Measurements from ENCODE around the gene COL4A1. TPM values are rescaled to one million over a fixed set of nuclear protein-coding genes. Genes with fewer than 3 reads are reported as not detected.

Gene COL4A1
- total RNA-seq, 1 experiment from 2014 or later = not detected

- no peak for DNase-seq
- no peak overlapping the region for H3K9ac ChIP-seq (ENCODE audit: low read length)
- no peak overlapping the region for H3K4me3 ChIP-seq (ENCODE audit: low read length)
- H3K9me3 ChIP-seq (ENCODE audit: low read length) = no peaks in the 10 kb centered on the region
- H2AFZ ChIP-seq (ENCODE audit: low read length) = no peak overlapping the region
- H3K79me2 ChIP-seq (ENCODE audit: low read length) = no peaks in the 10 kb centered on the region
- no peak overlapping the region for H3K27ac ChIP-seq (ENCODE audit: low read length)
- no peaks in the 10 kb centered on the region for H3K9me2 ChIP-seq (replicated peaks; ENCODE audit: insufficient read depth, low read length)
- no peak overlapping the region for H3K4me2 ChIP-seq (ENCODE audit: low read depth, low read length, poor library complexity, severe bottlenecking)
- H3K27me3 ChIP-seq (ENCODE audit: low read length) = no peaks in the 10 kb centered on the region
- no peaks in the 10 kb centered on the region for H3K4me1 ChIP-seq (ENCODE audit: low read length)
- H3K36me3 ChIP-seq (ENCODE audit: insufficient read depth, low read length) = no peaks in the 10 kb centered on the region
- no peaks in the 10 kb centered on the region for H4K20me1 ChIP-seq (ENCODE audit: insufficient read depth, low read depth, low read length)
Observed at GRCh38 chr13:110290826-110291225, 16.1 kb downstream of the COL4A1 start.

- no peak overlapping the region for H2AFZ ChIP-seq (ENCODE audit: low read length)
- no peaks in the 10 kb centered on the region for H3K9me3 ChIP-seq (ENCODE audit: low read length)
- no peaks in the 10 kb centered on the region for H4K20me1 ChIP-seq (ENCODE audit: insufficient read depth, low read depth, low read length)
- H3K4me3 ChIP-seq (ENCODE audit: low read length) = no peak overlapping the region
- H3K4me1 ChIP-seq (ENCODE audit: low read length) = no peaks in the 10 kb centered on the region
- H3K36me3 ChIP-seq (ENCODE audit: insufficient read depth, low read length) = no peaks in the 10 kb centered on the region
- H3K9ac ChIP-seq (ENCODE audit: low read length) = no peak overlapping the region
- no peaks in the 10 kb centered on the region for H3K79me2 ChIP-seq (ENCODE audit: low read length)
- no peaks in the 10 kb centered on the region for H3K9me2 ChIP-seq (replicated peaks; ENCODE audit: insufficient read depth, low read length)
- DNase-seq = no peak
- no peak overlapping the region for H3K27ac ChIP-seq (ENCODE audit: low read length)
- no peaks in the 10 kb centered on the region for H3K27me3 ChIP-seq (ENCODE audit: low read length)
- no peak overlapping the region for H3K4me2 ChIP-seq (ENCODE audit: low read depth, low read length, poor library complexity, severe bottlenecking)
Observed at GRCh38 chr13:110290153-110290552, 16.8 kb downstream of the COL4A1 start.

- Histone ChIP-seq H3K9me3 (ENCODE audit: low read length) (no peaks in the 10 kb centered on the region), H3K4me2 (ENCODE audit: low read depth, low read length, poor library complexity, severe bottlenecking) (no peak overlapping the region)
Observed at GRCh38 chr13:110289661-110290060, 17.3 kb downstream of the COL4A1 start.

GRCh38 chr13:110289174-110289573, 17.8 kb downstream of the COL4A1 start:
- DNase-seq = no peak
- H3K27ac ChIP-seq (ENCODE audit: low read length) = no peak overlapping the region
- no peaks in the 10 kb centered on the region for H3K9me3 ChIP-seq (ENCODE audit: low read length)
- H2AFZ ChIP-seq (ENCODE audit: low read length) = no peak overlapping the region
- no peaks in the 10 kb centered on the region for H3K27me3 ChIP-seq (ENCODE audit: low read length)
- no peak overlapping the region for H3K4me2 ChIP-seq (ENCODE audit: low read depth, low read length, poor library complexity, severe bottlenecking)
- no peak overlapping the region for H3K9ac ChIP-seq (ENCODE audit: low read length)
- no peaks in the 10 kb centered on the region for H3K79me2 ChIP-seq (ENCODE audit: low read length)
- H3K36me3 ChIP-seq (ENCODE audit: insufficient read depth, low read length) = no peaks in the 10 kb centered on the region
- no peaks in the 10 kb centered on the region for H3K9me2 ChIP-seq (replicated peaks; ENCODE audit: insufficient read depth, low read length)
- H3K4me1 ChIP-seq (ENCODE audit: low read length) = no peaks in the 10 kb centered on the region
- H4K20me1 ChIP-seq (ENCODE audit: insufficient read depth, low read depth, low read length) = no peaks in the 10 kb centered on the region
- no peak overlapping the region for H3K4me3 ChIP-seq (ENCODE audit: low read length)

More at GRCh38 chr13:110289661-110290060, 17.3 kb downstream of the COL4A1 start:
- no peaks in the 10 kb centered on the region for H3K36me3 ChIP-seq (ENCODE audit: insufficient read depth, low read length)
- no peaks in the 10 kb centered on the region for H3K79me2 ChIP-seq (ENCODE audit: low read length)
- DNase-seq = no peak
- no peaks in the 10 kb centered on the region for H3K9me2 ChIP-seq (replicated peaks; ENCODE audit: insufficient read depth, low read length)
- no peaks in the 10 kb centered on the region for H3K4me1 ChIP-seq (ENCODE audit: low read length)
- H3K27me3 ChIP-seq (ENCODE audit: low read length) = no peaks in the 10 kb centered on the region
- H2AFZ ChIP-seq (ENCODE audit: low read length) = no peak overlapping the region
- no peak overlapping the region for H3K9ac ChIP-seq (ENCODE audit: low read length)
- no peak overlapping the region for H3K4me3 ChIP-seq (ENCODE audit: low read length)
- no peaks in the 10 kb centered on the region for H4K20me1 ChIP-seq (ENCODE audit: insufficient read depth, low read depth, low read length)
- no peak overlapping the region for H3K27ac ChIP-seq (ENCODE audit: low read length)

- Histone ChIP-seq H3K27ac (ENCODE audit: low read length) (no peak overlapping the region), H3K79me2 (ENCODE audit: low read length) (no peaks in the 10 kb centered on the region), H3K27me3 (ENCODE audit: low read length) (no peaks in the 10 kb centered on the region), H3K4me3 (ENCODE audit: low read length) (no peak overlapping the region), H3K4me2 (ENCODE audit: low read depth, low read length, poor library complexity, severe bottlenecking) (no peak overlapping the region), H2AFZ (ENCODE audit: low read length) (no peak overlapping the region), H4K20me1 (ENCODE audit: insufficient read depth, low read depth, low read length) (no peaks in the 10 kb centered on the region), H3K9ac (ENCODE audit: low read length) (no peak overlapping the region), H3K9me3 (ENCODE audit: low read length) (no peaks in the 10 kb centered on the region), H3K4me1 (ENCODE audit: low read length) (no peaks in the 10 kb centered on the region), H3K9me2 (replicated peaks; ENCODE audit: insufficient read depth, low read length) (no peaks in the 10 kb centered on the region), H3K36me3 (ENCODE audit: insufficient read depth, low read length) (no peaks in the 10 kb centered on the region)
- DNase-seq = no peak
Observed at GRCh38 chr13:110286833-110287819, 19.8 kb downstream of the COL4A1 start.

GRCh38 chr13:110285991-110286832, 20.7 kb downstream of the COL4A1 start:
- Histone ChIP-seq H3K9me2 (replicated peaks; ENCODE audit: insufficient read depth, low read length) (no peaks in the 10 kb centered on the region), H4K20me1 (ENCODE audit: insufficient read depth, low read depth, low read length) (no peaks in the 10 kb centered on the region), H3K9ac (ENCODE audit: low read length) (no peak overlapping the region), H3K79me2 (ENCODE audit: low read length) (no peaks in the 10 kb centered on the region), H3K4me3 (ENCODE audit: low read length) (no peak overlapping the region), H2AFZ (ENCODE audit: low read length) (no peak overlapping the region), H3K9me3 (ENCODE audit: low read length) (no peaks in the 10 kb centered on the region), H3K27me3 (ENCODE audit: low read length) (no peaks in the 10 kb centered on the region), H3K4me2 (ENCODE audit: low read depth, low read length, poor library complexity, severe bottlenecking) (no peak overlapping the region), H3K36me3 (ENCODE audit: insufficient read depth, low read length) (no peaks in the 10 kb centered on the region), H3K27ac (ENCODE audit: low read length) (no peak overlapping the region), H3K4me1 (ENCODE audit: low read length) (no peaks in the 10 kb centered on the region)
- DNase-seq = no peak

DNA sequence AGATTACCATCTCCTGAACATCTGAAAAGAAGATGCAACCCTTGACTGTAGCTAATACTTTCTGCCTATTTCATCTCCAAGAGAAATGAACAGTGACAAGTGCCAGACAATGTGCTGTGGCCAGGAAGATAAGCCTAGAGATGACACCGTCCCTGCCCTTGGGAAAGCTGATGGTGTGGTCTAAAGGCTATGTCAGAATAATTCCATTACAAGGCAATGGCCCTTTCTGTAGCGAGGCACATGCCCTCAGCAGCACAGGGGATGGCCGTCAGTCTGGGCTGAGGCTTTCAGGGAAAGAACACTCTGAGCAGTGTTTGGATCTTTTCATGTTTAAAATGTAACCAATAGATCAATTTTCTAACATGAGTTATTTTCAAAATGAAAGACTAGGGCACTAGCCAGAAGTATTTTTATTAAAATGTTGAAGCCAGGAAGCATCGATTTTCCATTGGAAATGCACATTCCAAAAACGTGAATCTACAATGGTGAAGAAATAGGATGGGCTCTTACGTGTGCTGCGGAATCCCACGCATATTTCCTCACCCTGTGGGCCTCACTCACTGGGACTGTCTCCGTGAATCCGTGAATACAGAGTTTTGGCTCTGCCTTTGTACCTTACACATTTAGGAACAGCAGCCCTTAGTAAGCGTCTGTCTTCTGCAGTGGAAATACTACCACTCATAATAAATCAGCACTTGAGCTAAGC, 22.0 kb downstream of the COL4A1 start:
- H3K36me3 ChIP-seq (ENCODE audit: insufficient read depth, low read length) = no peaks in the 10 kb centered on the region
- H3K27me3 ChIP-seq (ENCODE audit: low read length) = 0 out of 2 replicates have a peak, but pooled peaks cover 3% of the 10 kb centered on the region
- no peaks in the 10 kb centered on the region for H3K4me1 ChIP-seq (ENCODE audit: low read length)
- H3K4me2 ChIP-seq (ENCODE audit: low read depth, low read length, poor library complexity, severe bottlenecking) = no peak overlapping the region
- no peak overlapping the region for H2AFZ ChIP-seq (ENCODE audit: low read length)
- H4K20me1 ChIP-seq (ENCODE audit: insufficient read depth, low read depth, low read length) = no peaks in the 10 kb centered on the region
- H3K4me3 ChIP-seq (ENCODE audit: low read length) = no peak overlapping the region
- no peaks in the 10 kb centered on the region for H3K9me2 ChIP-seq (replicated peaks; ENCODE audit: insufficient read depth, low read length)
- H3K9me3 ChIP-seq (ENCODE audit: low read length) = no peaks in the 10 kb centered on the region
- no peak overlapping the region for H3K9ac ChIP-seq (ENCODE audit: low read length)
- DNase-seq = no peak
- H3K27ac ChIP-seq (ENCODE audit: low read length) = no peak overlapping the region
- H3K79me2 ChIP-seq (ENCODE audit: low read length) = no peaks in the 10 kb centered on the region

Measured in Karpas-422 (cell line).